Brain microvascular endothelial cell (primary cell): ENCODE results near the gene MAP2K5.

ENCODE experiments used
- DNase-seq: peaks from one replicate; pipeline ENCODE4 v3.0.0-alpha.2; 2020
- H3K27ac ChIP-seq: fragments of 250-450 bp; sonication (Bioruptor Pico); 2 replicates; pipeline ENCODE4 v1.5.1; 2020; ENCODE audit warnings: mild to moderate bottlenecking, moderate library complexity
- H3K27me3 ChIP-seq: fragments of 250-450 bp; sonication (Bioruptor Pico); replicated peaks from 2 replicates; pipeline ENCODE4 v1.5.1; 2020; ENCODE audit warnings: mild to moderate bottlenecking
- H3K36me3 ChIP-seq: fragments of 250-450 bp; sonication (Bioruptor Pico); replicated peaks from 2 replicates; pipeline ENCODE4 v1.5.1; 2020; ENCODE audit warnings: mild to moderate bottlenecking
- H3K4me3 ChIP-seq: 2 replicates; pipeline ENCODE4 v1.5.1; 2011; ENCODE audit warnings: low read depth, mild to moderate bottlenecking, control low read depth, low read length, moderate library complexity
- in situ Hi-C: cut with HindIII; loops from 2 replicates; pipeline ENCODE4 v1.10.0; 2017; ENCODE audit warnings: low sequenced_read_pairs, low pct_ligation_motif_present
- TF ChIP-seq, protein P1 (sequence below): IDR thresholded peaks from 2 replicates; pipeline ENCODE4 v1.5.1; 2011; ENCODE audit warnings: low read depth, mild to moderate bottlenecking, moderate library complexity, low read length, control low read depth, inconsistent platforms; ENCODE audit errors: missing control alignments

MAP2K5 gene

DNA sequence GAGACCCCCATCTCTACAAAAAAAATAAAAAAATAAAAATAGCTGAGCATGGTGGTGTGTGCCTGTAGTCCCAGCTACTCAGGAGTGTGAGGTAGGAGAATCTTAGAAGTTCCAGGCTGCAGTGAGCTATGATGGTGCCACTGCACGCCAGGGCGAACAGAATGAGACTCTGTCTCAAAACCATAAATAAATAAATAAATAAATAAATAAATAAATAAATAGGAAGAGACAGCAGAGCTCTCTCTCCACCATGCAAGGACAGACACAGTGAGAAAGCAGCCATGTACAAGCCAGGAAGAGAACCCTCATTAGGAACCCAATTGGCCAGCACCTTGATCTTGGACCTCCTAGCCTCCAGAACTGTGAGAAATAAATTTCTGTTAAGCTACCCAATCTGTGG, 26.9 kb upstream of the MAP2K5 start:
- Histone ChIP-seq H3K27ac (no peak overlapping the region), H3K4me3 (no peak overlapping the region), H3K27me3 (no peaks in the 10 kb centered on the region), H3K36me3 (no peaks in the 10 kb centered on the region)
- no peak for DNase-seq
- in situ Hi-C loops, result no loop called here
- TF ChIP-seq, protein P1, sequence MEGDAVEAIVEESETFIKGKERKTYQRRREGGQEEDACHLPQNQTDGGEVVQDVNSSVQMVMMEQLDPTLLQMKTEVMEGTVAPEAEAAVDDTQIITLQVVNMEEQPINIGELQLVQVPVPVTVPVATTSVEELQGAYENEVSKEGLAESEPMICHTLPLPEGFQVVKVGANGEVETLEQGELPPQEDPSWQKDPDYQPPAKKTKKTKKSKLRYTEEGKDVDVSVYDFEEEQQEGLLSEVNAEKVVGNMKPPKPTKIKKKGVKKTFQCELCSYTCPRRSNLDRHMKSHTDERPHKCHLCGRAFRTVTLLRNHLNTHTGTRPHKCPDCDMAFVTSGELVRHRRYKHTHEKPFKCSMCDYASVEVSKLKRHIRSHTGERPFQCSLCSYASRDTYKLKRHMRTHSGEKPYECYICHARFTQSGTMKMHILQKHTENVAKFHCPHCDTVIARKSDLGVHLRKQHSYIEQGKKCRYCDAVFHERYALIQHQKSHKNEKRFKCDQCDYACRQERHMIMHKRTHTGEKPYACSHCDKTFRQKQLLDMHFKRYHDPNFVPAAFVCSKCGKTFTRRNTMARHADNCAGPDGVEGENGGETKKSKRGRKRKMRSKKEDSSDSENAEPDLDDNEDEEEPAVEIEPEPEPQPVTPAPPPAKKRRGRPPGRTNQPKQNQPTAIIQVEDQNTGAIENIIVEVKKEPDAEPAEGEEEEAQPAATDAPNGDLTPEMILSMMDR, result no peak

DNA sequence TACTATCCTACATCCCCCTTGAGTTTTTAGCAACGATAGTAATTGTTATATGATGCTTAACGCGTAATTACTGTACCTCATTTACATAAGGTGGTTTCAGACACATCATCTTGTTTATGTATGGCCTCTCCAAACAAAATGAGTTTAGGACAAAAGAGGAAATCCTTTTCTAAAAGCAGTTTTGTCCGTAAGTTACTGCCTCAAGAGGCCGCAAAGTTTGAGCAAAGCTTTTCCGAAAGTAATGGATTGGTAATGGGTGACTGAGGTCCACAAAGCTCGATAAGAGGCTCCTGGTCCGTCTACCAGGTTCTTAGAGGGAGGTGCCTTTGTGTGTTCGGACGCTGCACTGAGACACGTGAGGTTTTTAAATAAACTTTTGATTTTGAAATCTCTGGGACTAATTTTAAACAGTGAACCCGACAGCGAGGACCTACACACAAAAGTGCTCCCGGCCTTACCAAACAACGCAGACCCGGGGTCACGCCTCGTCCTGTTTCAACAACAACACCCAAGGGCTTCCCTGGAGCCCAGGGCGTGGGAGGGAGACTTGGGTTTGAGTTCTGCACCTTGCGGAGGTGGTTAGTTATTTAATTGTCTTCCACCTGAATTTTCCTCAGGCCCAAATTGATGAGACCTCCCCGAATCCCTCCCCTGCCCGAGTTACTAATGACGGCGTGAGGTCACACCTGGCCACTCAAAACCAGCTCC, 22.0 kb upstream of the MAP2K5 start:
- Histone ChIP-seq H3K4me3 (peak overlapping the region; percentile 79), H3K27ac (peak overlapping the region; percentile 85), H3K36me3 (no peaks in the 10 kb centered on the region), H3K27me3 (no peaks in the 10 kb centered on the region)
- DNase-seq, result no peak
- TF ChIP-seq, protein P1, result no peak
- in situ Hi-C loops, result no loop called here

DNA sequence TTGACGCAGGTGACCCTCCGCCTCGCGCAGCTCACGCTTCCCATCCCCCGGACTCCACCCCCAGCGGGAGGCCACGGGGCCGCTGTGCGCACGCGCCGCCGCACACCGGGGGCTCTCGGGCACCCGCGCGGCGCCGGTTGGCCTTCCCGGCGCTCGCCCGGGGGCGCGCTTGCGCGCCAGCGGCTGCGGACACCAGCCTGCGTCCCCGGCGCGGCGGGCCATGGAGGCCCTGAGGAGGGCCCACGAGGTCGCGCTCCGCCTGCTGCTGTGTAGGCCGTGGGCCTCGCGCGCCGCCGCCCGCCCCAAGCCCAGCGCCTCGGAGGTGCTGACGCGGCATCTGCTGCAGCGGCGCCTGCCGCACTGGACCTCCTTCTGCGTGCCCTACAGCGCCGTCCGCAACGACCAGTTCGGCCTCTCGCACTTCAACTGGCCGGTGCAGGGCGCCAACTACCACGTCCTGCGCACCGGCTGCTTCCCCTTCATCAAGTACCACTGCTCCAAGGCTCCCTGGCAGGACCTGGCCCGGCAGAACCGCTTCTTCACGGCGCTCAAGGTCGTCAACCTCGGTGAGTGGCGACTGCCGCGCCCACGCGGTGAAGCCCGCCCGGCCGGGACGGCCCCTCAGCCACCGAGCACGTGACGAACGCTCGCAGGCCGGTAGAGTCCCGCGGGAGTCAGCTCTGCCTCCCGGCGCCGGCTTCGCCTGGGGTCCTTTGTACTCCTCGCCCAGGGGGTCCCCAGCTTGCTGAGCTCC, 21.3 kb upstream of the MAP2K5 start, which contains the start of gene C15orf61:
Gene C15orf61 (plus strand): TSS at position 103 of the 754 bp plus-strand sequence. CDS start 118 bp downstream, at position 221.
- H3K36me3 ChIP-seq, result no peaks in the 10 kb centered on the region
- H3K4me3 ChIP-seq, result peak within 1 kb of the TSS; percentile 79
- no peaks in the 10 kb centered on the region for H3K27me3 ChIP-seq
- H3K27ac ChIP-seq, result peak within 1 kb of the TSS; percentile 85
- DNase-seq, result peak; percentile 50
- TF ChIP-seq, protein P1, result peak; percentile 10
- in situ Hi-C loops, result no loop called here

DNA sequence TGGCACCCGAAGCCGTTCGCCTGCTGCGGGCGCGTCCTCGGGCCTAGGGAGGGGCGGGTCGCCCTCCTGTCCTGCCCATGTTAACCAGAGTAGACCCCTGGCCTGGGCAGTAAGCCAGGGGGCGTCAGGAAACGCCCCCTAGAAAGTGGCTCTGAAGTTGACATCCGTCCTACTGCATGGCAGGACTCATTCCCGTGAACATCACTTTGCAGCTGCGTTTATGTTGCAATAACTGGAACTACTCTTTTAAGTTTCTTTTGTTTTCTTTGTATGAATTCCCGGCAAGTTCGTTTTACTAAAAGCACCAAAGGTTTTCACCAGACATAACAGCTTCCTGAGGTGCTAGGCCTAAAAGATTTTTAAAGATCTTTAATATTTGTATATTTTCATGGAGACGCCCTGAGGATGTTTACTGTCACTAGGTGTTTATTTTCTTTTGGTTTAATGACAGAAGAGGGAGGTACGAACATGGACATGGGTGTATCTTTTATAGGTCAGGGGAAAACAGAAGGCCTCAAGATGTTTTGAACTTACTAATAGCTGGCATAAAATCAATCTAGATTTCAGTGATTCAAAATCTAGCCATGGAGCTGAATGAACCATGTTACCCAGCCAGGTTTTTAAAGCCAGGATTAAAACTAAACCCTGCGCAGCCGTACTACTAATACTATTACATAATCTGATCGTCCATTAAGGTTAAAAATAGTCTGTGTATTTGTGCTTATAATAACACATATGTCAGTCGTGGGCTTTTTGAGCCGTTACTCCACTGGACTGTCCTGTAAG, 20.5 kb upstream of the MAP2K5 start:
- H3K27ac ChIP-seq, result peak overlapping the region; percentile 85
- no peaks in the 10 kb centered on the region for H3K27me3 ChIP-seq
- no peak for DNase-seq
- H3K4me3 ChIP-seq, result peak overlapping the region; percentile 79
- no peaks in the 10 kb centered on the region for H3K36me3 ChIP-seq
- in situ Hi-C loops, result no loop called here
- TF ChIP-seq, protein P1, result peak; percentile 6

DNA sequence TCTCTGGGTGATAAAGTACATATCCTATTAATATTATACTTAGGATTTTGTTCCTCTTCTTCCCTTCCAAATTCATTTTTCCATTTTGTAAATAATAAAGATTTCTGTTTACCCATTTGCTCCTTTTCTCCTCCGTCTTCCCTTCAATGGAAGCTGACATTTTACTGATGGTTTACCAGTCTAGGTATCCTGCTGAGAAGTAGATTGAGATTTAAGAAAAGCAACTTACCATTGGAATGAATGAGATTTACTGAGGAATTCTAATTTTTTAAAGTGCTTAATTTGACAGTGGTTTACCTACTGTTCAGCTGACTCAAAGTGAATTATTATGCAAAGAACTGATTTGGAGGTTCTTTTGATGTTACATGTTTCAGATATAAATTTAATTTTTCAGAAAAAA, 19.2 kb upstream of the MAP2K5 start:
- in situ Hi-C loops, result no loop called here
- H3K36me3 ChIP-seq, result no peaks in the 10 kb centered on the region

More for the DNA sequence above, 19.2 kb upstream of the MAP2K5 start:
- Histone ChIP-seq H3K4me3 (no peak overlapping the region), H3K27ac (no peak overlapping the region), H3K27me3 (no peaks in the 10 kb centered on the region)
- TF ChIP-seq, protein P1, result no peak
- no peak for DNase-seq
